HEK293 (cell line): ENCODE data around the gene KCNQ1.

ENCODE experiments used
- BCL6B ChIP-seq: fragments of 450-650 bp; formaldehyde crosslinking; IDR thresholded peaks from 2 replicates; pipeline ENCODE4 v1.5.1; 2017; ENCODE audit warnings: missing biosample characterization, missing genetic modification characterization
- GFI1B ChIP-seq: fragments of 450-650 bp; formaldehyde crosslinking; IDR thresholded peaks from 2 replicates; pipeline ENCODE4 v1.5.1; 2016; ENCODE audit warnings: missing biosample characterization, missing genetic modification characterization
- GLIS1 ChIP-seq: fragments of 450-650 bp; formaldehyde crosslinking; IDR thresholded peaks from 2 replicates; pipeline ENCODE4 v1.5.1; 2016; ENCODE audit warnings: missing biosample characterization, missing genetic modification characterization
- HOXD13 ChIP-seq: sonication (generic); formaldehyde crosslinking; IDR thresholded peaks from 2 replicates; pipeline ENCODE4 v1.8.0; 2022; ENCODE audit warnings: missing genetic modification reagents, borderline replicate concordance
- KLF16 ChIP-seq: fragments of 450-650 bp; formaldehyde crosslinking; IDR thresholded peaks from 2 replicates; pipeline ENCODE4 v1.5.1; 2017; ENCODE audit warnings: missing biosample characterization, missing genetic modification characterization
- PBX3 ChIP-seq: sonication (generic); formaldehyde crosslinking; IDR thresholded peaks from 2 replicates; pipeline ENCODE4 v1.8.1; 2022; ENCODE audit warnings: mild to moderate bottlenecking, moderate library complexity, missing genetic modification reagents
- SALL2 ChIP-seq: fragments of 450-650 bp; formaldehyde crosslinking; IDR thresholded peaks from 2 replicates; pipeline ENCODE4 v1.5.0; 2017; ENCODE audit warnings: missing biosample characterization, mild to moderate bottlenecking, missing genetic modification characterization, borderline replicate concordance
- SP2 ChIP-seq: fragments of 450-650 bp; formaldehyde crosslinking; IDR thresholded peaks from 2 replicates; pipeline ENCODE4 v1.5.1; 2016; ENCODE audit warnings: missing biosample characterization, missing genetic modification characterization
- ZBTB21 ChIP-seq: fragments of 450-650 bp; formaldehyde crosslinking; IDR thresholded peaks from 2 replicates; pipeline ENCODE4 v1.5.1; 2017; ENCODE audit warnings: missing biosample characterization, missing genetic modification characterization
- ZFP41 ChIP-seq: fragments of 450-650 bp; formaldehyde crosslinking; IDR thresholded peaks from 2 replicates; pipeline ENCODE4 v1.5.1; 2016; ENCODE audit warnings: missing biosample characterization, missing genetic modification characterization, borderline replicate concordance
- ZNF121 ChIP-seq: fragments of 450-650 bp; formaldehyde crosslinking; IDR thresholded peaks from 2 replicates; pipeline ENCODE4 v1.5.1; 2016; ENCODE audit warnings: missing biosample characterization, missing genetic modification characterization
- ZNF302 ChIP-seq: fragments of 450-650 bp; formaldehyde crosslinking; IDR thresholded peaks from 2 replicates; pipeline ENCODE4 v1.5.1; 2016; ENCODE audit warnings: missing biosample characterization, missing genetic modification characterization, low read depth
- ZNF433 ChIP-seq: fragments of 450-650 bp; formaldehyde crosslinking; IDR thresholded peaks from 2 replicates; pipeline ENCODE4 v1.5.1; 2016; ENCODE audit warnings: missing biosample characterization, missing genetic modification characterization, low read depth
- ZNF488 ChIP-seq: fragments of 450-650 bp; formaldehyde crosslinking; IDR thresholded peaks from 2 replicates; pipeline ENCODE4 v1.5.1; 2016; ENCODE audit warnings: missing biosample characterization, missing genetic modification characterization
- ZNF529 ChIP-seq: fragments of 450-650 bp; formaldehyde crosslinking; IDR thresholded peaks from 2 replicates; pipeline ENCODE4 v1.5.1; 2017; ENCODE audit warnings: missing genetic modification characterization, missing biosample characterization; ENCODE audit not compliant: insufficient replicate concordance
- ZNF654 ChIP-seq: fragments of 450-650 bp; formaldehyde crosslinking; IDR thresholded peaks from 2 replicates; pipeline ENCODE4 v1.5.1; 2016; ENCODE audit warnings: low read depth, missing biosample characterization, missing genetic modification characterization
- ZNF677 ChIP-seq: fragments of 450-650 bp; IDR thresholded peaks from 2 replicates; pipeline ENCODE4 v1.5.0; 2018; ENCODE audit warnings: missing biosample characterization, mild to moderate bottlenecking, missing genetic modification characterization, moderate library complexity
- ZNF76 ChIP-seq: fragments of 450-650 bp; formaldehyde crosslinking; IDR thresholded peaks from 2 replicates; pipeline ENCODE4; 2016; ENCODE audit warnings: low read depth, missing biosample characterization, missing genetic modification characterization, borderline replicate concordance
- ZNF843 ChIP-seq: fragments of 450-650 bp; formaldehyde crosslinking; IDR thresholded peaks from 2 replicates; pipeline ENCODE4 v1.5.1; 2016; ENCODE audit warnings: missing biosample characterization, missing genetic modification characterization
- ZSCAN5A ChIP-seq: fragments of 450-650 bp; formaldehyde crosslinking; IDR thresholded peaks from 2 replicates; pipeline ENCODE4 v1.5.1; 2016; ENCODE audit warnings: missing biosample characterization, missing genetic modification characterization
- TF ChIP-seq, protein P1 (sequence below): fragments of 450-650 bp; formaldehyde crosslinking; IDR thresholded peaks from 2 replicates; pipeline ENCODE4 v1.5.1; 2016; ENCODE audit warnings: missing biosample characterization, missing genetic modification characterization
- TF ChIP-seq, protein P2 (sequence below): fragments of 450-650 bp; formaldehyde crosslinking; IDR thresholded peaks from 2 replicates; pipeline ENCODE4 v1.5.1; 2016; ENCODE audit warnings: missing biosample characterization, missing genetic modification characterization
- TF ChIP-seq, protein P3 (sequence below): fragments of 450-650 bp; formaldehyde crosslinking; IDR thresholded peaks from 2 replicates; pipeline ENCODE4 v1.5.1; 2016; ENCODE audit warnings: missing biosample characterization, missing genetic modification characterization
- TF ChIP-seq, protein P4 (sequence below): fragments of 450-650 bp; formaldehyde crosslinking; IDR thresholded peaks from 2 replicates; pipeline ENCODE4 v1.5.1; 2016; ENCODE audit warnings: missing biosample characterization, missing genetic modification characterization, low read depth

The KCNQ1 gene

GRCh38 chr11:2400069-2400761, 44.6 kb upstream of the KCNQ1 start, which contains the start of gene TSSC4 (continued):
- TF ChIP-seq ZNF488 (tag by site-specific recombination) (no peak), ZNF302 (tag by site-specific recombination) (no peak), HOXD13 (CRISPR knock-in tag) (no peak), ZNF121 (tag by site-specific recombination) (peak; percentile 38; the same call in 1 of the 2 replicates), ZNF529 (tag by site-specific recombination) (no peak), SP2 (tag by site-specific recombination) (peak; percentile 96), ZNF677 (tag by site-specific recombination) (0 out of 2 replicates have a peak, but pooled peaks have one; percentile 8), ZBTB21 (tag by site-specific recombination) (peak; percentile 99), ZSCAN5A (tag by site-specific recombination) (no peak), GLIS1 (0 out of 2 replicates have a peak, but pooled peaks have one; percentile 29), GFI1B (tag by site-specific recombination) (no peak), ZNF843 (tag by site-specific recombination) (peak; percentile 12; the same call in 1 of the 2 replicates), ZNF654 (tag by site-specific recombination) (peak; percentile 21), BCL6B (tag by site-specific recombination) (no peak), ZNF433 (no peak), ZNF76 (tag by site-specific recombination) (peak; percentile 98), PBX3 (CRISPR knock-in tag) (peak; percentile 78; the same call in 1 of the 2 replicates), KLF16 (no peak), ZFP41 (tag by site-specific recombination) (no peak), SALL2 (tag by site-specific recombination) (no peak)
- TF ChIP-seq, protein P1, sequence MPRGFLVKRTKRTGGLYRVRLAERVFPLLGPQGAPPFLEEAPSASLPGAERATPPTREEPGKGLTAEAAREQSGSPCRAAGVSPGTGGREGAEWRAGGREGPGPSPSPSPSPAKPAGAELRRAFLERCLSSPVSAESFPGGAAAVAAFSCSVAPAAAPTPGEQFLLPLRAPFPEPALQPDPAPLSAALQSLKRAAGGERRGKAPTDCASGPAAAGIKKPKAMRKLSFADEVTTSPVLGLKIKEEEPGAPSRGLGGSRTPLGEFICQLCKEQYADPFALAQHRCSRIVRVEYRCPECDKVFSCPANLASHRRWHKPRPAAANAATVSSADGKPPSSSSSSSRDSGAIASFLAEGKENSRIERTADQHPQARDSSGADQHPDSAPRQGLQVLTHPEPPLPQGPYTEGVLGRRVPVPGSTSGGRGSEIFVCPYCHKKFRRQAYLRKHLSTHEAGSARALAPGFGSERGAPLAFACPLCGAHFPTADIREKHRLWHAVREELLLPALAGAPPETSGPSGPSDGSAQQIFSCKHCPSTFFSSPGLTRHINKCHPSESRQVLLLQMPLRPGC: 0 out of 2 replicates have a peak, but pooled peaks have one; percentile 22
- TF ChIP-seq, protein P2, sequence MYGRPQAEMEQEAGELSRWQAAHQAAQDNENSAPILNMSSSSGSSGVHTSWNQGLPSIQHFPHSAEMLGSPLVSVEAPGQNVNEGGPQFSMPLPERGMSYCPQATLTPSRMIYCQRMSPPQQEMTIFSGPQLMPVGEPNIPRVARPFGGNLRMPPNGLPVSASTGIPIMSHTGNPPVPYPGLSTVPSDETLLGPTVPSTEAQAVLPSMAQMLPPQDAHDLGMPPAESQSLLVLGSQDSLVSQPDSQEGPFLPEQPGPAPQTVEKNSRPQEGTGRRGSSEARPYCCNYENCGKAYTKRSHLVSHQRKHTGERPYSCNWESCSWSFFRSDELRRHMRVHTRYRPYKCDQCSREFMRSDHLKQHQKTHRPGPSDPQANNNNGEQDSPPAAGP (tag by site-specific recombination): peak; percentile 72; the same call in 1 of the 2 replicates
- TF ChIP-seq, protein P3, sequence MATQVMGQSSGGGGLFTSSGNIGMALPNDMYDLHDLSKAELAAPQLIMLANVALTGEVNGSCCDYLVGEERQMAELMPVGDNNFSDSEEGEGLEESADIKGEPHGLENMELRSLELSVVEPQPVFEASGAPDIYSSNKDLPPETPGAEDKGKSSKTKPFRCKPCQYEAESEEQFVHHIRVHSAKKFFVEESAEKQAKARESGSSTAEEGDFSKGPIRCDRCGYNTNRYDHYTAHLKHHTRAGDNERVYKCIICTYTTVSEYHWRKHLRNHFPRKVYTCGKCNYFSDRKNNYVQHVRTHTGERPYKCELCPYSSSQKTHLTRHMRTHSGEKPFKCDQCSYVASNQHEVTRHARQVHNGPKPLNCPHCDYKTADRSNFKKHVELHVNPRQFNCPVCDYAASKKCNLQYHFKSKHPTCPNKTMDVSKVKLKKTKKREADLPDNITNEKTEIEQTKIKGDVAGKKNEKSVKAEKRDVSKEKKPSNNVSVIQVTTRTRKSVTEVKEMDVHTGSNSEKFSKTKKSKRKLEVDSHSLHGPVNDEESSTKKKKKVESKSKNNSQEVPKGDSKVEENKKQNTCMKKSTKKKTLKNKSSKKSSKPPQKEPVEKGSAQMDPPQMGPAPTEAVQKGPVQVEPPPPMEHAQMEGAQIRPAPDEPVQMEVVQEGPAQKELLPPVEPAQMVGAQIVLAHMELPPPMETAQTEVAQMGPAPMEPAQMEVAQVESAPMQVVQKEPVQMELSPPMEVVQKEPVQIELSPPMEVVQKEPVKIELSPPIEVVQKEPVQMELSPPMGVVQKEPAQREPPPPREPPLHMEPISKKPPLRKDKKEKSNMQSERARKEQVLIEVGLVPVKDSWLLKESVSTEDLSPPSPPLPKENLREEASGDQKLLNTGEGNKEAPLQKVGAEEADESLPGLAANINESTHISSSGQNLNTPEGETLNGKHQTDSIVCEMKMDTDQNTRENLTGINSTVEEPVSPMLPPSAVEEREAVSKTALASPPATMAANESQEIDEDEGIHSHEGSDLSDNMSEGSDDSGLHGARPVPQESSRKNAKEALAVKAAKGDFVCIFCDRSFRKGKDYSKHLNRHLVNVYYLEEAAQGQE: no peak
- TF ChIP-seq, protein P4, sequence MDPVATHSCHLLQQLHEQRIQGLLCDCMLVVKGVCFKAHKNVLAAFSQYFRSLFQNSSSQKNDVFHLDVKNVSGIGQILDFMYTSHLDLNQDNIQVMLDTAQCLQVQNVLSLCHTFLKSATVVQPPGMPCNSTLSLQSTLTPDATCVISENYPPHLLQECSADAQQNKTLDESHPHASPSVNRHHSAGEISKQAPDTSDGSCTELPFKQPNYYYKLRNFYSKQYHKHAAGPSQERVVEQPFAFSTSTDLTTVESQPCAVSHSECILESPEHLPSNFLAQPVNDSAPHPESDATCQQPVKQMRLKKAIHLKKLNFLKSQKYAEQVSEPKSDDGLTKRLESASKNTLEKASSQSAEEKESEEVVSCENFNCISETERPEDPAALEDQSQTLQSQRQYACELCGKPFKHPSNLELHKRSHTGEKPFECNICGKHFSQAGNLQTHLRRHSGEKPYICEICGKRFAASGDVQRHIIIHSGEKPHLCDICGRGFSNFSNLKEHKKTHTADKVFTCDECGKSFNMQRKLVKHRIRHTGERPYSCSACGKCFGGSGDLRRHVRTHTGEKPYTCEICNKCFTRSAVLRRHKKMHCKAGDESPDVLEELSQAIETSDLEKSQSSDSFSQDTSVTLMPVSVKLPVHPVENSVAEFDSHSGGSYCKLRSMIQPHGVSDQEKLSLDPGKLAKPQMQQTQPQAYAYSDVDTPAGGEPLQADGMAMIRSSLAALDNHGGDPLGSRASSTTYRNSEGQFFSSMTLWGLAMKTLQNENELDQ (tag by site-specific recombination): no peak
